CD4-positive, alpha-beta T cell (primary cell): ENCODE data around the gene BEGAIN. TPM values are rescaled to one million over a fixed set of nuclear protein-coding genes. Genes with fewer than 3 reads are reported as not detected.
A peak's percentile ranks its signal among the peaks of the same experiment; 100 is the strongest.

ENCODE experiments used
- ATAC-seq: fragments of 200-7000 bp; cut with Tn5 transposase; one replicate; pipeline ENCODE4 v1.10.0; 2022; ENCODE audit warnings: mild to moderate bottlenecking; ENCODE audit not compliant: poor library complexity
- CTCF ChIA-PET: fragments of 350-600 bp; sonication (Branson Sonifier 250); formaldehyde crosslinking; loops from one replicate; lab custom pipeline; 2021; ENCODE audit warnings: antibody characterized with exemption, inconsistent platforms; lab: Charles Lee
- POLR2A ChIA-PET: fragments of 350-600 bp; sonication (Branson Sonifier 250); formaldehyde crosslinking; loops from one replicate; lab custom pipeline; 2021; ENCODE audit warnings: antibody characterized with exemption, inconsistent platforms; lab: Charles Lee
- DNase-seq, 14 experiments: peaks; one replicate each; pipeline ENCODE4 v3.0.0-alpha.2; 2013 to 2020; ENCODE audit warnings: mixed read lengths in 2 of 14
- H3K27ac ChIP-seq, 2 donors: one replicate each; pipeline versions ENCODE4 v1.5.1 to v1.7.0; 2013; ENCODE audit warnings: low read length in 2 of 2, low read depth in 1 of 2, mild to moderate bottlenecking in 1 of 2
- H3K27me3 ChIP-seq, 2 experiments: 1 replicate in 1 of 2; 2 replicates in 1 of 2; pipeline versions ENCODE4 v1.6.1 to v1.7.0; 2013; ENCODE audit warnings: low read length in 2 of 2, control low read depth in 1 of 2, mild to moderate bottlenecking in 1 of 2, moderate library complexity in 1 of 2; ENCODE audit not compliant: insufficient read depth in 2 of 2, control insufficient read depth in 1 of 2
- H3K36me3 ChIP-seq: one replicate; pipeline ENCODE4 v1.6.1; 2013; ENCODE audit warnings: low read length, control low read depth; ENCODE audit not compliant: insufficient read depth
- H3K4me1 ChIP-seq: one replicate; pipeline ENCODE4 v1.6.1; 2013; ENCODE audit warnings: low read length, control low read depth; ENCODE audit not compliant: insufficient read depth
- H3K4me3 ChIP-seq: one replicate; pipeline ENCODE4 v1.5.1; 2013; ENCODE audit warnings: mild to moderate bottlenecking, low read length, moderate library complexity
- H3K9me3 ChIP-seq, 2 experiments: 1 replicate in 1 of 2; 2 replicates in 1 of 2; pipeline versions ENCODE4 v1.6.1 to v1.7.0; 2013; ENCODE audit warnings: low read length in 2 of 2, mild to moderate bottlenecking in 2 of 2, control low read depth in 1 of 2, moderate library complexity in 1 of 2; ENCODE audit not compliant: control insufficient read depth in 1 of 2, insufficient read depth in 1 of 2
- H3K27ac Mint-ChIP-seq: one replicate; pipeline ENCODE4 v1.8.0; 2020; ENCODE audit warnings: mixed read lengths
- H3K27me3 Mint-ChIP-seq: one replicate; pipeline ENCODE4 v1.8.0; 2021; ENCODE audit warnings: mixed read lengths
- H3K36me3 Mint-ChIP-seq: one replicate; pipeline ENCODE4 v1.8.0; 2021; ENCODE audit warnings: low read depth, mixed read lengths
- H3K4me1 Mint-ChIP-seq: one replicate; pipeline ENCODE4 v1.8.0; 2021; ENCODE audit warnings: low read depth, mixed read lengths
- H3K4me3 Mint-ChIP-seq: one replicate; pipeline ENCODE4 v1.8.0; 2020; ENCODE audit warnings: mild to moderate bottlenecking, mixed read lengths
- H3K9me3 Mint-ChIP-seq: one replicate; pipeline ENCODE4 v1.8.0; 2020; ENCODE audit warnings: mixed read lengths
- intact Hi-C, 2 experiments: fragments of 100-400 bp; cut with DNase I in 1 of 2; cut with micrococcal nuclease in 1 of 2; formaldehyde crosslinking; loops; one replicate each; pipeline versions ENCODE4 v1.15.1 to v1.9.0; 2023 to 2025; cut with DNase I, micrococcal nuclease
- total RNA-seq, 174 experiments: library from RNA in 2 of 174; stranded (reverse) in 2 of 174; gene quantifications; one replicate each; pipeline ENCODE4 v1.2.3 and lab custom pipeline; 2021 to 2026
- TF ChIP-seq, protein P1 (sequence below): fragments of 200-600 bp; IDR thresholded peaks from one replicate; pipeline ENCODE4 v1.8.0; 2022; ENCODE audit warnings: antibody characterized with exemption, mild to moderate bottlenecking

Gene BEGAIN
- total RNA-seq, 2 experiments from 2014 or later = 1.5 to 2.0 TPM

DNA sequence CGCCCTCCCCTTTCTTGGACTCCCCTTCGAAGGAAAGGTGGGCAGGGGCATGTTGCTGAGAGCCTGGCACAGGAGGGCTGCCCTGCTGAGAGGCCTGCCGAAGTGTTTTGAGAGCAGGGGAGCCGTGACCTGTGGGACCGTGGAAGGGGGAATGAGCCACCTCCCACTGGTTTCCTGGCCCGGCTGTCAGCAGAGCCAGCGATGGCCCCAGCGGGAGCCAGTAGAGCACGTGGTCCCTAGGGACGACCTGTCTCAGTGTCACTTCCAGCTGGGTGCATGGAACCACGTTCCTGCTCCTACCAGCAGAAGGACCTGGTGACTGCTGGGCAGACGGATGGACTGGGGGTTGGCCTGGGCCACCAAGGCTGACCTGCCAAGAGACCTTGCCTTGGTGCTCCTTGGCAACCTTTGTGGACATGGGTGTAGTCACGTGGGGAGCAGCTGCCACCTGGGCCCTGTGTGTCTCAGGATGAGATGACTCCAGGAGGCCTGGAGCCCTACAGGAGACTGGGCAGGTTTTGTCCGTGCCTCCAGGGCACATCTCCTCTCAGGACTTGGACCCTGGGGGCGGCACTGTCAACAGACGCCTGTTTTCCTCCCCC is 34.6 kb downstream of the BEGAIN start:
- peaks cover 28% of the 10 kb centered on the region for H3K4me1 ChIP-seq
- H3K4me3 ChIP-seq = no peak overlapping the region
- CTCF ChIA-PET = no interaction called here
- no peaks in the 10 kb centered on the region for H3K9me3 Mint-ChIP-seq
- H3K4me3 Mint-ChIP-seq = no peak overlapping the region
- intact Hi-C loops = no loop called here
- H3K27me3 Mint-ChIP-seq = no peaks in the 10 kb centered on the region
- H3K27ac ChIP-seq = no peak overlapping the region
- no peak for ATAC-seq
- H3K4me1 Mint-ChIP-seq = peaks cover 10% of the 10 kb centered on the region
- TF ChIP-seq, protein P1, sequence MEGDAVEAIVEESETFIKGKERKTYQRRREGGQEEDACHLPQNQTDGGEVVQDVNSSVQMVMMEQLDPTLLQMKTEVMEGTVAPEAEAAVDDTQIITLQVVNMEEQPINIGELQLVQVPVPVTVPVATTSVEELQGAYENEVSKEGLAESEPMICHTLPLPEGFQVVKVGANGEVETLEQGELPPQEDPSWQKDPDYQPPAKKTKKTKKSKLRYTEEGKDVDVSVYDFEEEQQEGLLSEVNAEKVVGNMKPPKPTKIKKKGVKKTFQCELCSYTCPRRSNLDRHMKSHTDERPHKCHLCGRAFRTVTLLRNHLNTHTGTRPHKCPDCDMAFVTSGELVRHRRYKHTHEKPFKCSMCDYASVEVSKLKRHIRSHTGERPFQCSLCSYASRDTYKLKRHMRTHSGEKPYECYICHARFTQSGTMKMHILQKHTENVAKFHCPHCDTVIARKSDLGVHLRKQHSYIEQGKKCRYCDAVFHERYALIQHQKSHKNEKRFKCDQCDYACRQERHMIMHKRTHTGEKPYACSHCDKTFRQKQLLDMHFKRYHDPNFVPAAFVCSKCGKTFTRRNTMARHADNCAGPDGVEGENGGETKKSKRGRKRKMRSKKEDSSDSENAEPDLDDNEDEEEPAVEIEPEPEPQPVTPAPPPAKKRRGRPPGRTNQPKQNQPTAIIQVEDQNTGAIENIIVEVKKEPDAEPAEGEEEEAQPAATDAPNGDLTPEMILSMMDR = no peak
- no peaks in the 10 kb centered on the region for H3K27me3 ChIP-seq
- no peaks in the 10 kb centered on the region for H3K36me3 ChIP-seq
- DNase-seq = no peak
- POLR2A ChIA-PET = no interaction called here
- H3K36me3 Mint-ChIP-seq = no peaks in the 10 kb centered on the region
- no peaks in the 10 kb centered on the region for H3K9me3 ChIP-seq
- no peak overlapping the region for H3K27ac Mint-ChIP-seq

DNA sequence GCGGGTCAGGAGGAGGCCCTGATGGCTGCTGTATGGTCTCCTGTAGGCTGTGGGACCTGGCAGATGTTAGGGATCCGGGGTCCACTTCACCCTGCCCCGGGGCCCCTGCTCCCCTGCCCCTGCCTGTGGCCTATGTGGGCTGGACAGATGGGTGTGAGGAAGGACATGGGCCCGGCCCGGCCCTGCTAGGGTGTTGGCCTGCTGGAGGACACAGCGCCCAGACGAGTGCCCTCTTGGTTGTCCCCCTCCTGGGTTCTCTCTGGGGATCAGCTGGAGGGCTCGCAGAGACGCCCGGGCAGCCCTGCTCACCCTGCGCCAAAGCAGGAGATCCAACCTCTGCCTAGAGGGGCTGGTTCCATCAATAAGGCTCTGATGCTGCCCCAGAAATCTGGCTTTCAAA is 36.2 kb downstream of the BEGAIN start:
- H3K4me3 ChIP-seq = no peak overlapping the region
- intact Hi-C loops = no loop called here
- H3K27ac Mint-ChIP-seq = no peak overlapping the region

DNA sequence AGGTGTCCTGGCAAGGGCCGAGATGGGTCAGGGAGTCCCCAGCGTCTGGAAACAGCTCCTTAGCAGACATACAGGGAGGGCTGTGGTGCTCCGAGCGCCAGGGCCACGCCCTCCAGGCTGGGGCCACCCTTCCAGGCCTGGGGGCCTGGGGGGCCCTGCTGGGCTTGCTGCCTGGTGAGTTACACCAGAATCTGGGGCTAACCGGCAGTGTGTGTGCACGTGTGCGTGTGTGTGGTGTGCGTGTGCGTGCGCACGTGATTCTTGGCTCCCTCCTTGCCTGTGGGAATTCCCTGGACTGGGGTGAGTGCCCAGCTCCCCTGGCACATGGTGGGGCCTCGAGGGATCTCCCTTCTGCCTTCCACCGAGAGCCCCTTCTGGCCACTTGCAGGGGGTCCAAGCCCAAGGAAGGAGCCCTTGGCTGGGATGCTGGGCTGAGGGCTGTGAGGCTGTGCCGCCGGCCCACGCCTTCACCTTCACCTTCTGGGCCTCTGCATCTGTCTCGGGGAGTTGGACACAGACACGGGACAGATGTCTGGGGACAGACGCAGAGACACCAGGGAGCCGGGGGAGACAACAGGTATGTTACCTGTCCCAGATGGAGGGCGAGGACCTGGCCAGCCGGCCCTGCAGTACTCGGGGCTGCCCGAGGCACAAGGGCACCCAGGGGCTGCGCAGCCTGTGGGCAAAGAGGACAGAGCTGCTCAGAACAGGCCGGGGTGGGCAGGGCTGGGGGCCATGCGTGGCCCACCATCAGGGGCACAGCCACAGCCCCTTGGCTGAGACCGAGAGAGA is 37.2 kb downstream of the BEGAIN start:
- Mint-ChIP-seq H3K27ac (no peak overlapping the region), H3K4me3 (no peak overlapping the region), H3K9me3 (no peaks in the 10 kb centered on the region), H3K27me3 (no peaks in the 10 kb centered on the region), H3K36me3 (no peaks in the 10 kb centered on the region), H3K4me1 (peaks cover 24% of the 10 kb centered on the region)
- TF ChIP-seq, protein P1 = no peak
- Histone ChIP-seq H3K27me3 (no peaks in the 10 kb centered on the region), H3K36me3 (no peaks in the 10 kb centered on the region), H3K9me3 (no peaks in the 10 kb centered on the region), H3K4me1 (peaks cover 47% of the 10 kb centered on the region), H3K4me3 (no peak overlapping the region), H3K27ac (no peak overlapping the region)
- ATAC-seq (no peak), DNase-seq (peak in 1 of 14 experiments; percentile 37)
- ChIA-PET POLR2A (no interaction called here), CTCF (no interaction called here)
- intact Hi-C loops = loop anchor here in 1 of 2 experiments (5.0 kb wide), 1 partner anchor 92 kb away; no protein-coding TSS in a partner anchor

More for the DNA sequence above, 36.2 kb downstream of the BEGAIN start:
- Histone ChIP-seq H3K36me3 (no peaks in the 10 kb centered on the region), H3K9me3 (no peaks in the 10 kb centered on the region), H3K4me1 (peaks cover 42% of the 10 kb centered on the region), H3K27ac (no peak overlapping the region), H3K27me3 (no peaks in the 10 kb centered on the region)
- no peak for ATAC-seq
- H3K27me3 Mint-ChIP-seq = no peaks in the 10 kb centered on the region
- no peaks in the 10 kb centered on the region for H3K36me3 Mint-ChIP-seq
- ChIA-PET POLR2A (no interaction called here), CTCF (no interaction called here)
- no peak overlapping the region for H3K4me3 Mint-ChIP-seq
- H3K9me3 Mint-ChIP-seq = no peaks in the 10 kb centered on the region
- no peak for DNase-seq
- H3K4me1 Mint-ChIP-seq = peaks cover 24% of the 10 kb centered on the region
- TF ChIP-seq, protein P1 = no peak
